GM12878 (cell line): ENCODE data around the gene ABCA13. TPM values are rescaled to one million over a fixed set of nuclear protein-coding genes. Genes with fewer than 3 reads are reported as not detected.
A peak's percentile ranks its signal among the peaks of the same experiment; 100 is the strongest.

Experiments
- ATAC-seq: fragments of 200-7000 bp; cut with Tn5 transposase; 3 replicates; pipeline ENCODE4 v1.9.1; 2020; ENCODE audit warnings: mild to moderate bottlenecking, moderate library complexity
- BruUV-seq: library from RNA; stranded (reverse); fragments of 400-500 nt; replicated peaks from 2 replicates; lab custom pipeline; 2021; lab: Mats Ljungman, UMichigan
- CTCF ChIA-PET: fragments of 300-600 bp; sonication (Branson Sonifier 250); formaldehyde crosslinking; extraction: SDS; loops from one replicate; lab custom pipeline; 2021; ENCODE audit warnings: inconsistent platforms; lab: Yijun Ruan, JAX
- POLR2A ChIA-PET: fragments of 350-600 bp; formaldehyde crosslinking; extraction: SDS; loops from one replicate; lab custom pipeline; 2021; ENCODE audit warnings: inconsistent platforms; lab: Charles Lee
- RAD21 ChIA-PET: fragments of 300-600 bp; sonication (Branson Sonifier 250); formaldehyde crosslinking; loops from one replicate; lab custom pipeline; 2023; ENCODE audit warnings: antibody characterized with exemption; ENCODE audit not compliant: unreplicated experiment; lab: Charles Lee
- SMC1A ChIA-PET: fragments of 300-600 bp; sonication (Branson Sonifier 250); formaldehyde crosslinking; loops from one replicate; lab custom pipeline; 2023; ENCODE audit not compliant: unreplicated experiment, uncharacterized antibody; lab: Charles Lee
- DNase-seq: peaks from one replicate; pipeline ENCODE4 v3.0.0-alpha.2; 2011; ENCODE audit warnings: low read depth, low spot score
- FAIRE-seq: peaks from 3 replicates; lab custom pipeline; 2011; peaks lifted over from hg19 to GRCh38; lab: Jason Lieb, UNC
- H2AFZ ChIP-seq: 2 replicates; pipeline ENCODE4 v1.6.0; 2011; ENCODE audit warnings: low read depth, low read length, control low read depth; ENCODE audit not compliant: control insufficient read depth
- H3K27ac ChIP-seq: 2 replicates; pipeline ENCODE4 v1.5.1; 2011; ENCODE audit warnings: control low read depth; ENCODE audit not compliant: control insufficient read depth, insufficient read depth
- H3K27me3 ChIP-seq, 2 experiments: replicated peaks in 1 of 2; 2 replicates each; pipeline versions ENCODE4 v1.6.0 to v1.6.1; 2011; ENCODE audit warnings: low read length in 1 of 2; ENCODE audit not compliant: control insufficient read depth in 2 of 2, insufficient read depth in 2 of 2
- H3K36me3 ChIP-seq, 2 experiments: 2 replicates each; pipeline ENCODE4 v1.5.1; 2011; ENCODE audit warnings: low read length in 1 of 2; ENCODE audit not compliant: control insufficient read depth in 2 of 2, insufficient read depth in 2 of 2
- H3K4me1 ChIP-seq: 2 replicates; pipeline ENCODE4 v1.6.1; 2011; ENCODE audit warnings: mild to moderate bottlenecking, low read length, moderate library complexity, mixed read lengths; ENCODE audit not compliant: control insufficient read depth, insufficient read depth
- H3K4me2 ChIP-seq: 2 replicates; pipeline ENCODE4 v1.6.0; 2011; ENCODE audit warnings: control low read depth; ENCODE audit not compliant: control insufficient read depth, insufficient read depth
- H3K4me3 ChIP-seq: fragments of 200-600 bp; sonication (generic); 2 replicates; pipeline ENCODE4 v1.5.1; 2016
- H3K79me2 ChIP-seq: 2 replicates; pipeline ENCODE4 v1.6.0; 2011; ENCODE audit warnings: low read length; ENCODE audit not compliant: control insufficient read depth, insufficient read depth
- H3K9ac ChIP-seq: 2 replicates; pipeline ENCODE4 v1.8.0; 2011; ENCODE audit warnings: low read length, control low read depth, mixed read lengths; ENCODE audit not compliant: control insufficient read depth, insufficient read depth
- H3K9me3 ChIP-seq: replicated peaks from 3 replicates; pipeline ENCODE4 v1.5.1; 2011; ENCODE audit warnings: mild to moderate bottlenecking, low read length; ENCODE audit not compliant: control insufficient read depth, insufficient read depth
- H4K20me1 ChIP-seq: 2 replicates; pipeline ENCODE4 v1.6.0; 2011; ENCODE audit not compliant: control insufficient read depth, insufficient read depth
- BCL11A ChIP-seq: IDR thresholded peaks from 2 replicates; pipeline ENCODE4 v1.6.1; 2011; ENCODE audit warnings: low read depth, low read length
- LARP7 ChIP-seq: fragments of 450-650 bp; IDR thresholded peaks from 2 replicates; pipeline ENCODE4 v1.6.1; 2017; ENCODE audit warnings: mild to moderate bottlenecking
- POLR2A ChIP-seq: IDR thresholded peaks from 2 replicates; pipeline ENCODE4 v1.6.1; 2011; ENCODE audit warnings: low read depth, mild to moderate bottlenecking, low read length
- PRDM15 ChIP-seq: fragments of 450-650 bp; formaldehyde crosslinking; IDR thresholded peaks from 2 replicates; pipeline ENCODE4 v1.4.0; 2020; ENCODE audit warnings: mild to moderate bottlenecking, moderate library complexity
- RAD51 ChIP-seq: fragments of 450-650 bp; IDR thresholded peaks from 2 replicates; pipeline ENCODE4 v1.6.1; 2016; ENCODE audit warnings: moderate library complexity, mild to moderate bottlenecking, inconsistent platforms
- REST ChIP-seq: IDR thresholded peaks from 2 replicates; pipeline ENCODE4 v1.6.1; 2012; ENCODE audit warnings: mild to moderate bottlenecking, low read depth, low read length
- RFX5 ChIP-seq: IDR thresholded peaks from 2 replicates; pipeline ENCODE4 v1.6.1; 2011; ENCODE audit warnings: low read depth, low read length, improper control_type of control experiment
- RUNX3 ChIP-seq: IDR thresholded peaks from 2 replicates; pipeline ENCODE4 v1.6.1; 2012; ENCODE audit warnings: low read length, inconsistent platforms
- SIX5 ChIP-seq: IDR thresholded peaks from 2 replicates; pipeline ENCODE4 v1.6.1; 2011; ENCODE audit warnings: mild to moderate bottlenecking, low read depth, low read length, moderate library complexity; ENCODE audit not compliant: severe bottlenecking
- SPI1 ChIP-seq: IDR thresholded peaks from 2 replicates; pipeline ENCODE4 v1.6.1; 2011; ENCODE audit warnings: low read depth, mild to moderate bottlenecking, low read length, moderate library complexity, borderline replicate concordance; ENCODE audit not compliant: insufficient read depth
- SRF ChIP-seq, 2 experiments: IDR thresholded peaks; 2 replicates each; pipeline ENCODE4 v1.6.1; 2011; ENCODE audit warnings: low read depth in 2 of 2, low read length in 2 of 2, mild to moderate bottlenecking in 1 of 2, moderate library complexity in 1 of 2
- WGBS: methylation state at CpG from one replicate; pipeline ENCODE4 v1.1.6; 2016; ENCODE audit warnings: low lambda C conversion rate; ENCODE audit not compliant: insufficient replicate concordance, insufficient coverage; ENCODE audit errors: missing lambda C conversion rate; 5-methylcytosine and 5-hydroxymethylcytosine counted together
- in situ Hi-C: fragments of 300-500 bp; cut with MboI; formaldehyde crosslinking; loops from 9 replicates; pipeline ENCODE4 v1.14.3; 2018; ENCODE audit warnings: mixed read lengths
- intact Hi-C: fragments of 100-400 bp; cut with micrococcal nuclease; formaldehyde crosslinking; loops from one replicate; pipeline ENCODE4 v1.14.2; 2022; ENCODE audit not compliant: unreplicated experiment
- polyA plus RNA-seq, 11 experiments: library from polyadenylated mRNA; depleted of rRNA in 4 of 11; unstranded in 6 of 11; stranded (reverse) in 5 of 11; fragments of >200 nt; fragmentation: Nextera tagmentation in 4 of 11; fragmentation: Illumina TruSeq in 1 of 11; extraction: Ambion mirVana in 4 of 11; extraction: Trizol in 1 of 11; gene quantifications; 1 replicate in 1 of 11; 2 replicates in 10 of 11; pipeline versions ENCODE4 v1.2.1 to v1.2.3, GENCODE V29; 2011 to 2016; ENCODE audit warnings: inconsistent platforms in 2 of 11, missing spikeins in 2 of 11, low read depth in 1 of 11
- total RNA-seq, 4 experiments: library from RNA; depleted of rRNA in 3 of 4; stranded (reverse); fragments of >200 nt in 3 of 4; fragmentation: Illumina TruSeq in 1 of 4; extraction: Trizol in 1 of 4; gene quantifications; 2 replicates each; pipeline versions ENCODE4 v1.2.1 to v1.2.3, GENCODE V29; 2013 to 2021
- TF ChIP-seq, protein P1 (sequence below): fragments of 450-650 bp; IDR thresholded peaks from 2 replicates; pipeline ENCODE4 v1.6.1; 2016; ENCODE audit warnings: mild to moderate bottlenecking
- TF ChIP-seq, protein P2 (sequence below): IDR thresholded peaks from 2 replicates; pipeline ENCODE4 v1.6.1; 2012; ENCODE audit warnings: low read length, inconsistent platforms

The ABCA13 gene
- total and polyA plus RNA-seq, 10 of the 15 experiments (the other 5 are each of a cell fraction or from before 2014, with no cell fraction given): under 0.01 to 0.98 (median 0.04) TPM; not detected in 2

GRCh38 chr7:48255046-48255445 lies 83.8 kb downstream of the ABCA13 start (continued):
- TF ChIP-seq, protein P1, sequence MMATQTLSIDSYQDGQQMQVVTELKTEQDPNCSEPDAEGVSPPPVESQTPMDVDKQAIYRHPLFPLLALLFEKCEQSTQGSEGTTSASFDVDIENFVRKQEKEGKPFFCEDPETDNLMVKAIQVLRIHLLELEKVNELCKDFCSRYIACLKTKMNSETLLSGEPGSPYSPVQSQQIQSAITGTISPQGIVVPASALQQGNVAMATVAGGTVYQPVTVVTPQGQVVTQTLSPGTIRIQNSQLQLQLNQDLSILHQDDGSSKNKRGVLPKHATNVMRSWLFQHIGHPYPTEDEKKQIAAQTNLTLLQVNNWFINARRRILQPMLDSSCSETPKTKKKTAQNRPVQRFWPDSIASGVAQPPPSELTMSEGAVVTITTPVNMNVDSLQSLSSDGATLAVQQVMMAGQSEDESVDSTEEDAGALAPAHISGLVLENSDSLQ: no peak
- TF ChIP-seq RUNX3 (peak; percentile 74), BCL11A (peak; percentile 55; the same call in 1 of the 2 replicates), SIX5 (no peak), LARP7 (no peak), RAD51 (0 out of 2 replicates have a peak, but pooled peaks have one; percentile 34)
- TF ChIP-seq, protein P2, sequence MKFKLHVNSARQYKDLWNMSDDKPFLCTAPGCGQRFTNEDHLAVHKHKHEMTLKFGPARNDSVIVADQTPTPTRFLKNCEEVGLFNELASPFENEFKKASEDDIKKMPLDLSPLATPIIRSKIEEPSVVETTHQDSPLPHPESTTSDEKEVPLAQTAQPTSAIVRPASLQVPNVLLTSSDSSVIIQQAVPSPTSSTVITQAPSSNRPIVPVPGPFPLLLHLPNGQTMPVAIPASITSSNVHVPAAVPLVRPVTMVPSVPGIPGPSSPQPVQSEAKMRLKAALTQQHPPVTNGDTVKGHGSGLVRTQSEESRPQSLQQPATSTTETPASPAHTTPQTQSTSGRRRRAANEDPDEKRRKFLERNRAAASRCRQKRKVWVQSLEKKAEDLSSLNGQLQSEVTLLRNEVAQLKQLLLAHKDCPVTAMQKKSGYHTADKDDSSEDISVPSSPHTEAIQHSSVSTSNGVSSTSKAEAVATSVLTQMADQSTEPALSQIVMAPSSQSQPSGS: peak; percentile 63; the same call in 1 of the 2 replicates

DNA sequence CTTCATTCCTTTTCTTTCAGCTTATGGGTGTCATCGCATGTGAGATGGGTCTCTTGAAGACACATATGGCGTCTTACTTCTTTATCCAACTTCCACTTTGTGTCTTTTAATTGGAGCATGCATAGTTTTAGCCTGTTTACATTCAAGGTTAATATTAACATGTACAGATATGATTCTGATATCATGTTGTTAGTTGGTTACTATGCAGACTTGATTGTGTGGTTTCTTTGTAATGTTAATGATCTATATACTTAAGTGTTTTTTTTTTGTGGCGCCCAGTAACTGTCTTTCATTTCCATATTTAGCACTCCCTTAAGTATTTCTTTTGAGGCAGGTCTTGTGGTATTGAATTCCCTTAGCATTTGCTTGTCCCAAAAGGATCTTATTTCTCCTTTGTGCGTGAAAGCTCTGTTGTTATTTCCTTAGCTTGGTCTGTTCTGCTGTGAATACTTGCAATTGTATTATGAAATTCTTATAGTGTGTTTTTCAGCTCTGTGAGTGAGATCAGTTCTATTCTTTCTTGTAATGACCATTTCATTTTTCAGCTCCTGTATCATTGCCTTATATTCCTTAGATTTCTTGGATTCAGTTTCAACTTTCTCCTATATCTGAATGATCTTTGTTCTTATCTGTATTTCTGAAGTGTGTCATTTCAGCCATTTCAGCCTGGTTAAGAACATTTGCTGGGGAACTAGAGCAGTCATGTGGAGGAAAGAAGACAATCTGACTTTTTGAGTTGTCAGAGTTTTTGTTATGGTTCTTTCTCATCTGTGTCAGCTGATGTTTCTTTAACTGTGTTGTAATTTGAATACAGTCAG lies 88.4 kb downstream of the ABCA13 start:
- POLR2A ChIA-PET: no interaction called here
- ATAC-seq (no peak), FAIRE-seq (no peak), DNase-seq (no peak)
- Histone ChIP-seq H3K4me2 (no peak overlapping the region), H3K4me1 (no peaks in the 10 kb centered on the region), H3K79me2 (no peaks in the 10 kb centered on the region), H3K9me3 (no peaks in the 10 kb centered on the region), H3K27ac (no peak overlapping the region), H3K9ac (no peak overlapping the region), H4K20me1 (no peaks in the 10 kb centered on the region), H2AFZ (no peak overlapping the region), H3K4me3 (no peak overlapping the region), H3K27me3 (no peaks in the 10 kb centered on the region), H3K36me3 (no peaks in the 10 kb centered on the region)
- SMC1A ChIA-PET: no interaction called here
- in situ Hi-C loops: no loop called here
- RAD21 ChIA-PET: no interaction called here
- intact Hi-C loops: loop anchor here (2.0 to 5.0 kb wide), 2 partner anchors 171 to 322 kb away; partner anchors contain the start of gene UPP1
- CTCF ChIA-PET: no interaction called here
- WGBS: 41% methylated on average over 4 of the region's 4 CpGs
- BruUV-seq: no TSS peak
- no peak for TF ChIP-seq REST
- no peak for TF ChIP-seq SRF (IDR thresholded peaks at IDR 0.05; ENCODE audit: low read depth in 2 of 2, low read length in 2 of 2)
- no peak for TF ChIP-seq PRDM15 (CRISPR knock-in tag)
- TF ChIP-seq SPI1: no peak
- TF ChIP-seq RFX5: no peak
- no peak for TF ChIP-seq POLR2A
